ENCODE data around the gene PTPRK.
"Not testable (repeated sequence)": the region's sequence is repeated elsewhere in the genome, so short reads cannot be mapped to it uniquely, and the experiment has no call there.

The PTPRK gene

DNA sequence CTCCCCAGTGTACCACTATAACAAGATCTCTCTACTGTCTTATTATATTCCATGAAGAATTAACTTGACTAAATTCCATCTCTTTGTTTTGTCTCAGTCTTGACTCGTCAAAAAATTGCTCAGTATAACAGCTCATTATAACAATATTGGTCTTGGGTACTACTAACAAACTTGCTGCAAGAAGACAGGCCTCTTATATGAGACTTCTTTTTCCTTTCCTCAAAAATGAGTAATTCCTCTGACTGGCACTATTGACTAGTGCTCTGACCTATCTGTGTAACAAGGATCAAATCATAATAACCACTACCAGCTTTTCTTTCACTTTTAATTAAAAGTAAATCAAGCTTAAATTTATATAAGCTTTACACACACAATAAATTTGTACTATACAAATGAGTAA is 528.3 kb downstream of the PTPRK start:
- H3K27ac Mint-ChIP-seq = no peak overlapping the region

DNA sequence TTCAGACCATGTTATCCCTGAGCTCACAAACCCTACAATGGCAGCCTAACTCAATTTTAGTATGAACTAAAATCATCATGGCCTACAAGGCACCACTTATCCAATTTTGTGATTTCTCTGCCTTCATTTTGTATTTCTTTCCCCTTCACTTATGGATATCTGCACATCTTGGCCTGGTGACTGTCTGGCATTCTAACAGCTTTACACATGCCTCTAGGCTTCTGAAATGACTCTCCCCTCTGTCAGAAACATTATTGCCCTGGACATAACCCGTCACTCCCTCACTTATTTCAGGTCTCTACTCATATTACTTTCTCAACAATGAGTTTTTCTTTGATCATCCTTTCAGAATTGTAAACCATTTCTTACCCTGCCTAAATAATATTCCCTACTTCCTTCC is 530.3 kb downstream of the PTPRK start:
- Mint-ChIP-seq H3K36me3 (no peaks in the 10 kb centered on the region), H3K27ac (no peak overlapping the region), H3K9me3 (peaks cover 2% of the 10 kb centered on the region), H3K4me1 (peaks cover 6% of the 10 kb centered on the region), H3K4me3 (no peak overlapping the region)
- ATAC-seq (no peak), DNase-seq (ENCODE audit: low spot score in 2 of 2) (no peak)

More for the DNA sequence above, 528.3 kb downstream of the PTPRK start:
- DNase-seq (ENCODE audit: low spot score in 2 of 2) (no peak), ATAC-seq (peak; percentile 75)
- H3K4me3 Mint-ChIP-seq = peak overlapping the region; percentile 23
- peaks cover 6% of the 10 kb centered on the region for H3K4me1 Mint-ChIP-seq
- peaks cover 2% of the 10 kb centered on the region for H3K9me3 Mint-ChIP-seq
- H3K36me3 Mint-ChIP-seq = no peaks in the 10 kb centered on the region

DNA sequence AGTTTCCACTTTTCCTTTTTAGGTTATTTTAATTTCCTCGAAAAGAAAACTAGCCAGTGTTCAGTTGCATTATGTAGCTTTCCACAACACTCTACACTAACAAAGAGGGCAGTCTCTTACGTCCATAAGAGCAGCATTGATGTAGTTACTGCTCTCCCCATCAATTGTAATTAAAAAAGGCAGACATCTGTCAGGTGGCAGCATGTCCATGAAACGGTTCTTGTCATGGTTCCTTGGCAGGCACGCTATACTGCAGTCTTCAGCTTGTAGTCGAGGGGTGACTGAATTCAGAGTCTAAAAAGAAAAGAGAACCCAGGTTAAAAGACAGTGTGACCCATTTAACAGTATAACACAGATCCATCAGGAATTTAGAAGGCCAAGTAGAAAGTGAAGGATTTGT is 539.4 kb downstream of the PTPRK start:
- ATAC-seq (no peak), DNase-seq (ENCODE audit: low spot score in 2 of 2) (no peak)
- Mint-ChIP-seq H3K9me3 (no peaks in the 10 kb centered on the region), H3K27ac (no peak overlapping the region), H3K36me3 (no peaks in the 10 kb centered on the region), H3K4me3 (no peak overlapping the region), H3K4me1 (peaks cover 8% of the 10 kb centered on the region)

DNA sequence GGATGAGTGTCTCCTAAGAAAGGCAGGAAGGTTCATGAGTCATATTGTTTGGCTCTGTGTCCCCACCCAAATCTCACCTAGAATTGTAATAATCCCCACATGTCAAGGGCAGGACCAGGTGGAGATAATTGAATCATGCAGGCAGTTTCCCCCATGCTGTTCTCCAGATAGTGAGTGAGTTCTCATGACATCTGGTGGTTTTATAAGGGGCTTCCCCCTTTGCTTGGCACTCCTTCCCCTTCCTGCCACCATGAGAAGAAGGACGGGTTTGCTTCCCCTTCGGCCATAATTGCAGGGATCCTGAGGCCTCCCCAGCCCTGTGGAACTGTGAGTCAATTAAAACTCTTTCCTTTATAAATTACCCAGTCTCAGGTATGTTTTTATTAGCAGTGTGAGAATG is 542.2 kb downstream of the PTPRK start:
- not testable (repeated sequence) for H3K4me3 Mint-ChIP-seq; H3K27ac Mint-ChIP-seq; H3K9me3 Mint-ChIP-seq; H3K36me3 Mint-ChIP-seq; DNase-seq (ENCODE audit: low spot score in 2 of 2)
- peaks cover 20% of the 10 kb centered on the region for H3K4me1 Mint-ChIP-seq
- ATAC-seq = peak; percentile 73

DNA sequence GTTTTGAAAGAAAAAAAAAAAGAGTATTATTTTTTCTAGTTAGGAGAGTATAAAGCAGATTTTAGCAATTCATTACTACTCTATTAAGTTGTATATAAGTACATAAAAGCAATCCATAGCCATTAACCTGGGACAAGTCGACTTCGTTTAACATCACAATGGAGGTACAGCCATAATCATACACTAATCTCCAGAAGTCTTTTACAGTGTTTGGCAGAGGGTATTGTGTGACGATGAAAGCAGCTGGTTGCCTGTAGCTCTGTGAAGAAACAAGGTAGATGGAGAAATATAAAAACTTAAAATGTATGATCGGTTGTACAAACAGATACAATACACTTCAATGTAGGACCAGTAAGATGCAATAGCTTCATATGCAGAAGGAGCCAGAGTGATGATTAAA is 543.6 kb downstream of the PTPRK start:
- no peak for ATAC-seq
- Mint-ChIP-seq H3K4me1 (peaks cover 34% of the 10 kb centered on the region), H3K4me3 (no peak overlapping the region), H3K36me3 (no peaks in the 10 kb centered on the region), H3K9me3 (no peaks in the 10 kb centered on the region), H3K27ac (no peak overlapping the region)
- DNase-seq (ENCODE audit: low spot score in 2 of 2) = no peak

DNA sequence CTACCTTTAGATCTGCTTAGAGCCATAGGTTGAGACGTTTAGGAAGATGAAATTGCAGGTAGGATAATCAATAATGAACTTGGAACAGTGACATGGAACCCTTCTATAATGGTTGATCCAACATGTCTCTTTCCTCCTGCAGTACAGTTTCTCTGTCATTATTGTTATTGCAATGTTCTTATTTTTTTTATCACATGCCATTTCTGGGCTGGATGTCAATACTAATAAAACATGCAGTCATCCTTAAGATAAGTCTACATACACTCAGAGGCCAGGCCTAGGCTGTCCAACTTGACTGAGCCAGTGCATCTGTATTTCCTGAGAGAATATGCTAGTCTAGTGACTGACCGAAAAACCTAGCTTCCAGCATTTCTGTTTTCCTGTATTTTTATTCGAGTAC is 544.3 kb downstream of the PTPRK start:
- Mint-ChIP-seq H3K9me3 (no peaks in the 10 kb centered on the region), H3K36me3 (no peaks in the 10 kb centered on the region), H3K4me1 (peaks cover 40% of the 10 kb centered on the region), H3K4me3 (no peak overlapping the region), H3K27ac (no peak overlapping the region)
- DNase-seq (ENCODE audit: low spot score in 2 of 2) (no peak), ATAC-seq (no peak)

DNA sequence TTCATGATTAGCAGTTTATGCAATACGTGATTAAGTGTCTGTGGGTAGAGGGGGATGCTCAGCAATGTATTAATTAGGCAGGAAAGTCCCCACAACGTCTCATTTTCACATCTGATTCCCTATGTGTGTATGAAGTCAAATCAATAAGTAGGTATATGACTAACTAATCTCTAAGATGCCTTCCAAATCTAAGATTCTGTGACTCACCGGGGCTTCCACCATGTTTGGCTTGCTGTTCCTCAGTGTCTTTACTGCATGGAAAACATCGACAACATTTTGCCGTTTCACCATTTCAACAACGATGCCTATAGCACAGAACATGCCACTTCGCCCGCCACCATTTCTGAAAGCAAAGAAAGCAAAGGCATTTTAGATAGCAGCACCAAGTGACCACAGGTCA is 547.6 kb downstream of the PTPRK start:
- peak overlapping the region; percentile 70 for H3K4me3 Mint-ChIP-seq
- H3K9me3 Mint-ChIP-seq = no peaks in the 10 kb centered on the region
- peaks cover 41% of the 10 kb centered on the region for H3K4me1 Mint-ChIP-seq
- DNase-seq (ENCODE audit: low spot score in 2 of 2) (peak in 1 of 2 donors; percentile 64), ATAC-seq (peak; percentile 68)
- no peaks in the 10 kb centered on the region for H3K36me3 Mint-ChIP-seq
- H3K27ac Mint-ChIP-seq = peak overlapping the region; percentile 91

DNA sequence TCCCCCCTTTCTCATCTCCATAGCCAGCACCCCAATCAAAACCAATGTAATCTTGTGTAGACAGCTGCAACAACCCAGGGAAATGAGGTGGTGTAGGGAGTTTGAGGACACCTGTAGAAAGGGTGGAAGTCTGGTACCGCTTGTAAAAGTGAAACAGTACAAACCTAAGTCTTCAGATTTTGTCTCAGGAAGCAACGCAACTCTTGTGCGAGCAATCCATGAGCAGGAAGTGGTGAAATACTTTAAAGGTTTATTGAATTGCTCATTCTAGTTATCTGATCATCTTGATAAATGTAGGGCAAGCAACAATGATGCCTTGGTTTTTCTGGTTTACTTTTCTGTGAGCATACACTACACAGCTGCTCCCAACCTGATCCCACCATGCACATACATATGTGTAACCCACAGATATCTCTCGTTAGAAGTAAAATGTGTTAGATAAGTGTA is 548.4 kb downstream of the PTPRK start:
- Mint-ChIP-seq H3K9me3 (no peaks in the 10 kb centered on the region), H3K36me3 (no peaks in the 10 kb centered on the region), H3K27ac (peak overlapping the region; percentile 91), H3K4me1 (peaks cover 46% of the 10 kb centered on the region), H3K4me3 (peak overlapping the region; percentile 70)
- peak; percentile 12 to 77 for DNase-seq (ENCODE audit: low spot score in 2 of 2)
- peak; percentile 92 for ATAC-seq

DNA sequence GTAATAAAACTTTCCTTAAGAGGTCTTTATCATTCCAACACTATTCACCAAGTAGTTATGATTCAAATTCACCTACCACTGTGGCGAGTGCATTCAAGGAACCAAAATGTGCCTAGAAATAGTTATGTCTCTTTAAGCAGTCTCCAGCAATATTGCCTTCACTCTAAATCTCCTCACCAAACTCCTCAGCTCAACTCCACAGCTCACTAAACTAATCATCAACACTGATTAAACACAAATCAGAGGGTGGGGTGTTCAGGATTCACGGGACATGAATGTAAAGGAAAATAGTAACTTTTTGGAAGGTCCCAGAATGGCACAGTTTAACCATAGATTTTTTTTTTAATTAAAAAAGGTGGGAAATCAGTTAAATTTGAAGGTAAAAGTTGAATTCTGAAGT is 549.0 kb downstream of the PTPRK start:
- no peaks in the 10 kb centered on the region for H3K9me3 Mint-ChIP-seq
- peak overlapping the region; percentile 91 for H3K27ac Mint-ChIP-seq
- DNase-seq (ENCODE audit: low spot score in 2 of 2) = no peak
- no peaks in the 10 kb centered on the region for H3K36me3 Mint-ChIP-seq
- peak overlapping the region; percentile 70 for H3K4me3 Mint-ChIP-seq
- H3K4me1 Mint-ChIP-seq = peaks cover 46% of the 10 kb centered on the region
- ATAC-seq = no peak

DNA sequence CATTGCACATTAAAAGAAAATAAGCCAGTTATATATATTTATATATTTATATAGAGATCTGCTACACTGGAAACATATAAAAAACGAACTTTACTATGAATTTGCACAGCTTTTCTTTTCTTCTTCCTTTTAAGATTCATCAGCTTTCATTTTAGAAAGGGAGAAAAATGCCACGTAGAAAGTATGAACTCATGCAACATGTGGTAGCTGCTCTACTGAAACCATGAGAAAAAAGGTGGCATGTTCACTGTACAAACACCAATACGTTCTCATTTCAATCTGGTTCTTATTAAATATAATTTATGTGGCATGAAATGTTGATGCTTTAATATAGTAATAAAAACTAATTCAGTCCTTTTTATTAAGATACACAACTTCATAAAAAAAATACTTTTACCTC is 550.7 kb downstream of the PTPRK start:
- Mint-ChIP-seq H3K27ac (peak overlapping the region; percentile 17), H3K4me3 (peak overlapping the region; percentile 8), H3K36me3 (no peaks in the 10 kb centered on the region), H3K4me1 (peaks cover 46% of the 10 kb centered on the region), H3K9me3 (no peaks in the 10 kb centered on the region)
- DNase-seq (ENCODE audit: low spot score in 2 of 2) = no peak
- ATAC-seq = no peak

DNA sequence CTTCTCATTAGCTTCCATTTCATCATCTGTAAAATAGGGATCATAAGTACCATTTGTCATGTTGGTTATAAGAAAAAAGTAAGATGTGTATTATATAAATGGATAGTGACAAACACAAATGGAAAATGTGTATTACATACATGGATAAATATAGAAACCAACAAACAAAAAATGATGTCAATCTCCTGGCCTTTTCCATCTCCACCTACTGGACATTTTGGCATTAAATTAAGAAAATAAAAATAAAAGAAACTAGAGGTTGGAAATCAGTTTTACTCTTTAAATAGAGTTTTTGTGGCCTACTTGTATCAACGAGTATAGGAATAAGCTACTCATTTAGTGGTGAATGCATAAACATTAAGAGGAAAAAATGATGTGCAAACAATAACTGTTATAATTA is 552.0 kb downstream of the PTPRK start:
- Mint-ChIP-seq H3K36me3 (no peaks in the 10 kb centered on the region), H3K27ac (no peak overlapping the region), H3K9me3 (no peaks in the 10 kb centered on the region), H3K4me1 (peaks cover 35% of the 10 kb centered on the region), H3K4me3 (no peak overlapping the region)
- no peak for ATAC-seq
- no peak for DNase-seq (ENCODE audit: low spot score in 2 of 2)

DNA sequence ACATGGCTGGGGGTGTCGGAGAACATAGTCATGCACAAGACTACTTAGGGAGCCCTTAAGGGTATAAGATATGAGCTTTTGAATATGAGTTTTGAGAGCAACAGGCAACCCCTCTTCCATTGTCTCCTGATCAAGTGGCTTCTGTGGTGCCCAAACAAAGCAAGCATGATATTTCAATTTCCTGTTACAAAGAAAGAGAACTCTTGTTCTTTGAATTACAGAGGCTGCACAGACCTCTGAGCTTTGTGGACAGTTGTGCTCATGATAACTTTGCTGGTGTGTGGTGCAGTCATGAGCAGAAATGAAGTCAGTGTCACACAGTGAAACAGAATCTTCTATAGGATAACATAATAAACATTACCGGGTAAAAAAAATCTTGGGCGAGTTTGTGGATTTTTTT is 552.7 kb downstream of the PTPRK start:
- Mint-ChIP-seq H3K4me3 (no peak overlapping the region), H3K36me3 (no peaks in the 10 kb centered on the region), H3K4me1 (peaks cover 29% of the 10 kb centered on the region), H3K9me3 (no peaks in the 10 kb centered on the region), H3K27ac (peak overlapping the region; percentile 7)
- no peak for DNase-seq (ENCODE audit: low spot score in 2 of 2)
- peak; percentile 63 for ATAC-seq

DNA sequence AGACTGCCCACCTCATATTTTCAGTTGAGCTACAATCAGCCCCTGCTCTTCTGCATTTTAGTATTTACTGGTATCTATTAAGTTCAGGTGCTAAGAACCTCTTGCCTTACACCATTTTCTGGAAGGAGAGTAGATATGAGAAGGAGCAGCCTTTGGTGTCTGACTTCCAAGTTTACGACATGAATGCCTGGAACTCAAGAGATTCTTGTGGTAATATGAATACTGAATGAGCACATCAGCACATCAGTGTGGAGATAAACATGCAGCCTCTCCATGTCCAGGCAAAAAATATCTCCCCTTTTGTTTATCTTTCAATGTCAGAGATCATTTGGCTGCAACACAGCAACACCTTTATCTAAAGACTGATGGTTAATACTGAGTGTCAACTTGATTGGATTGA is 553.8 kb downstream of the PTPRK start:
- Mint-ChIP-seq H3K27ac (no peak overlapping the region), H3K36me3 (no peaks in the 10 kb centered on the region), H3K4me1 (peaks cover 19% of the 10 kb centered on the region), H3K4me3 (no peak overlapping the region), H3K9me3 (no peaks in the 10 kb centered on the region)
- no peak for ATAC-seq
- no peak for DNase-seq (ENCODE audit: low spot score in 2 of 2)

DNA sequence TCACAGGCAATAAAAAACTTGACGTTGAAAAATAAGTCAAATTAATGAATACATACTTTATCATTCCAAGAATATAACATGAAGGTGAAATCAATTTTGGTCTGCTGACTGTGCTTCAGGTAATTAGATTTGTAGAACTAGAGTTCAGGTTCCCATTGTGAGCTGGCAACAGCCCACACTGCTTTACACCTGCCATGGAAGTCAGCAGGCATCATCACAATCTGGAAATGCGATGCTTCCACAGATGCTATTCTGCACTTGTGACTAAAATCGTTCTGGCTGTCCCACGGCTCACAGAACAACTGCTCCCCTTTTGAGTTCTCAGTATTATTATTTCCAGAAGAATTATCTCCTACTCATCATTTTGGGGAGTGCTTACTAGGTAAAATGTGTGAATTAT is 556.9 kb downstream of the PTPRK start:
- Mint-ChIP-seq H3K9me3 (no peaks in the 10 kb centered on the region), H3K4me1 (peaks cover 9% of the 10 kb centered on the region), H3K4me3 (no peak overlapping the region), H3K36me3 (no peaks in the 10 kb centered on the region), H3K27ac (no peak overlapping the region)
- ATAC-seq (no peak), DNase-seq (ENCODE audit: low spot score in 2 of 2) (no peak)

DNA sequence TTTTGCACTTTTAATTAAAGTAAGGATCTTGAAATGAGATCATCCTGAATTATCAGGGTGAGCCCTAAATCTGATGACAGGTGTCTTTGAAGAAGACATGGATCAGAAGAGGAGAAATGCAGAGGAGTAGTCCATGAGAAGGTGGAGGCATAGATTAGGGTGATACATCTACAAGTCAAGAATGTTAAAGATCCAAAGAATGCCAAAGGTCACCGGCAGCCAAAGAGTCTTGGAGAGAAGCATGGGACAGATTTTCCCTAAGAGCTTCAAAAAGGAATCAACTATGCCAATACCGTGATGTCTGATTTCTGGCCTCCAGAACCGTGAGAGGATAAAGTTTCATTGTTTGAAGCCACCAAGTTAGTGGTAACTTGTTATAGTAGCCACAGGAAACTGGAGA is 560.5 kb downstream of the PTPRK start:
- H3K4me1 Mint-ChIP-seq = peaks cover 7% of the 10 kb centered on the region
- ATAC-seq (no peak), DNase-seq (ENCODE audit: low spot score in 2 of 2) (no peak)
- H3K27ac Mint-ChIP-seq = no peak overlapping the region
- no peaks in the 10 kb centered on the region for H3K36me3 Mint-ChIP-seq
- H3K4me3 Mint-ChIP-seq = no peak overlapping the region
- no peaks in the 10 kb centered on the region for H3K9me3 Mint-ChIP-seq

DNA sequence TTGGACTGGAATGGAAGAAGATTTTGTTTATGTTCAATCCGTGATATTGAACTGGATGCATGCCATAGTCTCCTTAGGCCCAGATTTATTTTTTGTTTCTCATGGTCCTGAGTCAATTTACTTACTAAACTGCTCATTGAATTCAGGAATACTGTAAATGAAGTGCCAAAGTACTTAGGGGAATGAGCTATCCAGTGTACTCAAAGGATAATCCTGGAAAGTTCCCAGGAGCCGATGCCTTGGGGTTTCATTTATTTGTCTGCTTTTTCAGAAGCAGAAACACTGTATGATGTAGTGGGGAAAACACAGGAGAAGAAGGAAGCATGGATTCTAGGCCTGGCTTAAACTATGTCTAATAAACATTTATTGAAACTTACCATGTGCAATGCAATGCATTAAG is 563.4 kb downstream of the PTPRK start:
- DNase-seq (ENCODE audit: low spot score in 2 of 2) = no peak
- Mint-ChIP-seq H3K4me1 (peaks cover 15% of the 10 kb centered on the region), H3K27ac (no peak overlapping the region), H3K4me3 (no peak overlapping the region), H3K36me3 (peaks cover 2% of the 10 kb centered on the region), H3K9me3 (no peaks in the 10 kb centered on the region)
- no peak for ATAC-seq

DNA sequence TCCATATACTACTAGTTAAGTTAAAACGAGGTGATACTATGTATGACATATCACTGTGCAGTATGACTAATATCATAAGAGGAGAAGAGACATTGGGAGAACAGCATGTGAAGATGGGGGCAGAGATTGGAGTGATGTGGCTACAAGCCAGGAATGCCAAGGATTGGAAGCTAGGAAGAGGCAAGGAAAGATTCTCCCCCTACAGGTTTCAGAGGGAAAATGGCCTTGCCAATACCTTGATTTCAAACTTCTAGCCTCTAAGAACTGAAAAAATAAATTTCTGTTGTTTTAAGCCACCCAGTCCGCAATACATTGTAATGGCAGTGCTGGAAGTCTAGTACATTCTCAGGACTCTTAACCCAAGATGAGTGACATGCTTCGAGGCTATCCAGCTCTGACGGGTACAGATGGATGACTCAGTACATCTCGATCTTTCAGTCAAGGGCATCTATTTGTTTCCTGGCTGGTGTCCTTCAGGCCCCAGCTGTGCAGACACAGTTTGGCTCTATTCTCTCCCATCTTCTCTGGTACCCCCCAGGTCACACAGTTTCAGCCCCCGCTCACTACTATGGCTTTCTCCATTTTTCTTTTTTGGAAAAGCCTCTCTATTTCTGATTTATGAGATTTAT is 564.0 kb downstream of the PTPRK start:
- DNase-seq (ENCODE audit: low spot score in 2 of 2) (no peak), ATAC-seq (peak; percentile 42)
- Mint-ChIP-seq H3K9me3 (no peaks in the 10 kb centered on the region), H3K4me3 (no peak overlapping the region), H3K4me1 (peaks cover 20% of the 10 kb centered on the region), H3K36me3 (peaks cover 5% of the 10 kb centered on the region), H3K27ac (no peak overlapping the region)
